Lung (tissue), 12 donors: ENCODE measurements around the gene HSPG2. TPM values are rescaled to one million over a fixed set of nuclear protein-coding genes. Genes with fewer than 3 reads are reported as not detected.

Source experiments
- ATAC-seq: fragments of 200-7000 bp; cut with Tn5 transposase; one replicate; pipeline ENCODE4 v1.9.1; 2020; ENCODE audit warnings: moderate number of reproducible peaks; ENCODE audit not compliant: insufficient read depth, low FRiP score
- DNase-seq, 3 donors: peaks; one replicate each; pipeline ENCODE4 v3.0.0-alpha.2; 2013 to 2017
- H3K27ac ChIP-seq, 2 donors: one replicate each; pipeline ENCODE4 v1.5.1; 2013; ENCODE audit warnings: mild to moderate bottlenecking in 2 of 2, moderate library complexity in 2 of 2, control low read depth in 1 of 2, inconsistent platforms in 1 of 2, low read depth in 1 of 2, low read length in 1 of 2
- H3K27me3 ChIP-seq, 3 donors: one replicate each; pipeline ENCODE4 v1.5.1; 2013; ENCODE audit warnings: low read length in 2 of 3; ENCODE audit not compliant: control insufficient read depth in 3 of 3, insufficient read depth in 3 of 3
- H3K36me3 ChIP-seq, 4 donors: one replicate each; pipeline ENCODE4 v1.5.1; 2013; ENCODE audit warnings: low read length in 4 of 4, mild to moderate bottlenecking in 1 of 4, moderate library complexity in 1 of 4; ENCODE audit not compliant: control insufficient read depth in 4 of 4, insufficient read depth in 4 of 4
- H3K4me1 ChIP-seq, 5 donors: one replicate each; pipeline ENCODE4 v1.5.1; 2013; ENCODE audit warnings: low read length in 5 of 5, mild to moderate bottlenecking in 2 of 5, moderate library complexity in 1 of 5; ENCODE audit not compliant: control insufficient read depth in 5 of 5, insufficient read depth in 5 of 5
- H3K4me3 ChIP-seq: one replicate; pipeline ENCODE4 v1.5.1; 2013; ENCODE audit warnings: mild to moderate bottlenecking, control low read depth, moderate library complexity
- H3K9ac ChIP-seq, 2 donors: one replicate each; pipeline ENCODE4 v1.5.1; 2013; ENCODE audit warnings: low read length in 2 of 2, control low read depth in 1 of 2; ENCODE audit not compliant: insufficient read depth in 1 of 2
- H3K9me3 ChIP-seq, 4 donors: one replicate each; pipeline ENCODE4 v1.5.1; 2013; ENCODE audit warnings: low read length in 3 of 4, mild to moderate bottlenecking in 1 of 4, moderate library complexity in 1 of 4; ENCODE audit not compliant: control insufficient read depth in 4 of 4, insufficient read depth in 3 of 4
- CTCF ChIP-seq: IDR thresholded peaks from 2 replicates; pipeline ENCODE4 v1.5.1; 2012; ENCODE audit warnings: mild to moderate bottlenecking; ENCODE audit errors: control extremely low read depth, extremely low read depth
- WGBS, 2 donors: extraction: QIAGEN DNeasy Blood & Tissue Kit; methylation state at CpG; one replicate each; pipeline ENCODE4 v1.1.7; 2013; 5-methylcytosine and 5-hydroxymethylcytosine counted together
- polyA plus RNA-seq, 2 donors: library from polyadenylated mRNA; stranded (reverse); fragments of 200-250 nt; gene quantifications; one replicate each; pipeline ENCODE4 v1.2.1, GENCODE V29; 2013
- total RNA-seq, 2 donors: library from RNA; depleted of rRNA in 1 of 2; stranded (reverse); fragments of >200 nt in 1 of 2; gene quantifications; one replicate each; pipeline ENCODE4 v1.2.1, GENCODE V29; 2014 to 2021
- donor health status: control.
- donor health status: control.
- donor health status: Bipolar disorder and iron deficiency.
- donor health status: healthy.
- donor health status: DM: yes; HTN: yes; CAD: no.

The HSPG2 gene
- total and polyA plus RNA-seq, 4 donors = 58.0 to 335 (median 140) TPM

- Histone ChIP-seq H3K27me3 (peaks cover 0 to 3% (median 0%) of the 10 kb centered on the region in 3 donors), H3K36me3 (no peaks in the 10 kb centered on the region), H3K4me3 (no peak overlapping the region), H3K9me3 (peaks cover 0 to 3% (median 0%) of the 10 kb centered on the region in 4 donors), H3K9ac (no peak overlapping the region), H3K4me1 (peaks cover 0 to 13% (median 0%) of the 10 kb centered on the region in 5 donors), H3K27ac (no peak overlapping the region)
- TF ChIP-seq CTCF = no peak
- no peak for ATAC-seq
- DNase-seq = peak in 2 of 3 donors; percentile 8 to 40
- 79 to 84% methylated on average over 15 of the region's 15 CpGs for WGBS, 2 donors
Observed at GRCh38 chr1:21814981-21815582, 122.0 kb downstream of the HSPG2 start.

DNA sequence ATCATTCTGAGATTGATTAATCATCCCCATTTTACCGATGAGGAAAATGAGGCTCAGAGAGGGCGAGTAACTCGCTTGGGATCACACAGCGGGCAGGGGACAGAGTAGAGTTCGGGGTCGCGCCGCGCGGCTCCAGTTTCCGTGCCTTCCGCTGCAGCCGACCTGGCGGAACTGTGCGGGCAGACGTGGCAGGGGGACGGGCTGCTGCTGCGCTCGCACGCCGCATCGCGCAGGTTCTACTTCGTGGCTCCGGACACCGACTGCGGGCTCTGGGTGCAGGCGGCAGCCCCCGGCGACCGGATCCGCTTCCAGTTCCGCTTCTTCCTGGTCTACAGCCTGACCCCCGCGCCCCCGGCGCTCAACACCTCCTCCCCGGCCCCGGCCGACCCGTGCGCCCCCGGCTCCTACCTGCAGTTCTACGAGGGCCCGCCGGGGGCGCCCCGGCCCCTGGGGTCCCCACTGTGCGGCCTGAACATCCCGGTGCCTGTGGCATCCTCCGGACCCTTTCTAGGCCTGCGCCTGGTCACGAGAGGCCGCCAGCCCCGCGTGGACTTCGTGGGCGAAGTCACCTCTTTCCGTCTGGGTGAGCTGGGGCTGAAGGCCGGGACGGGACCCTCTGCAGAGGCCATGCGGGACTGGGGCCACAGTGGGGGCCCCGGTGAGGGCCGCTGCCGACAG is 122.7 kb downstream of the HSPG2 start:
- ATAC-seq (peak; percentile 13), DNase-seq (peak; percentile 8 to 39 (median 30))
- H3K9ac ChIP-seq = peak overlapping the region in 1 of 2 donors; percentile 11

GRCh38 chr1:21813542-21813941 is 123.6 kb downstream of the HSPG2 start:
- no peak for TF ChIP-seq CTCF
- no peak for ATAC-seq
- H3K36me3 ChIP-seq = no peaks in the 10 kb centered on the region

More for the DNA sequence above, 122.7 kb downstream of the HSPG2 start:
- TF ChIP-seq CTCF = no peak
- peaks cover 0 to 3% (median 0%) of the 10 kb centered on the region in 3 donors for H3K27me3 ChIP-seq
- H3K27ac ChIP-seq = no peak overlapping the region
- H3K9me3 ChIP-seq = peaks cover 0 to 3% (median 0%) of the 10 kb centered on the region in 4 donors
- peaks cover 0 to 13% (median 0%) of the 10 kb centered on the region in 5 donors for H3K4me1 ChIP-seq
- no peaks in the 10 kb centered on the region for H3K36me3 ChIP-seq
- 13 to 15% methylated on average over 64 to 65 of the region's 65 CpGs for WGBS, 2 donors
- H3K4me3 ChIP-seq = peak overlapping the region; percentile 24

More at GRCh38 chr1:21813542-21813941, 123.6 kb downstream of the HSPG2 start:
- 97 to 99% methylated on average over 3 of the region's 3 CpGs for WGBS, 2 donors
- Histone ChIP-seq H3K9me3 (peaks cover 0 to 3% (median 0%) of the 10 kb centered on the region in 4 donors), H3K4me3 (no peak overlapping the region), H3K4me1 (peaks cover 0 to 13% (median 0%) of the 10 kb centered on the region in 5 donors), H3K27me3 (peaks cover 0 to 3% (median 0%) of the 10 kb centered on the region in 3 donors), H3K9ac (no peak overlapping the region), H3K27ac (no peak overlapping the region)
- no peak for DNase-seq
